Upper lobe of right lung (tissue), 1 donor: ENCODE measurements around the gene KIAA0586. TPM values are rescaled to one million over a fixed set of nuclear protein-coding genes. Genes with fewer than 3 reads are reported as not detected.

Source experiments
- ATAC-seq: fragments of 200-7000 bp; cut with Tn5 transposase; one replicate; pipeline ENCODE4 v1.9.1; 2020; ENCODE audit warnings: mild to moderate bottlenecking, moderate library complexity
- DNase-seq: peaks from one replicate; pipeline ENCODE4 v3.0.0-alpha.2; 2020
- H3K27ac ChIP-seq: fragments of 200-600 bp; one replicate; pipeline ENCODE4 v1.8.0; 2022
- H3K27me3 ChIP-seq: fragments of 200-600 bp; one replicate; pipeline ENCODE4 v1.8.0; 2022; ENCODE audit warnings: mild to moderate bottlenecking
- H3K36me3 ChIP-seq: fragments of 200-600 bp; one replicate; pipeline ENCODE4 v1.8.0; 2022
- H3K4me1 ChIP-seq: fragments of 200-600 bp; one replicate; pipeline ENCODE4 v1.8.0; 2022
- H3K4me3 ChIP-seq: fragments of 200-600 bp; one replicate; pipeline ENCODE4 v1.8.0; 2022; ENCODE audit warnings: mild to moderate bottlenecking
- H3K9me3 ChIP-seq: fragments of 200-600 bp; one replicate; pipeline ENCODE4 v1.8.0; 2022
- CTCF ChIP-seq: fragments of 200-600 bp; IDR thresholded peaks from one replicate; pipeline ENCODE4 v1.8.0; 2022; ENCODE audit warnings: antibody characterized with exemption
- intact Hi-C: fragments of 100-400 bp; cut with DNase I; formaldehyde crosslinking; loops from one replicate; pipeline ENCODE4 v1.11.0; 2022
- total RNA-seq: library from RNA; stranded (reverse); fragmentation: NEBNext Ultra II Directional; extraction: Animal tissue kit (Norgen Biotek cat#: 25700); gene quantifications from one replicate; pipeline ENCODE4 v1.2.1, GENCODE V29; 2021
- donor health status: DM: no; HTN: yes; CAD: no; lungs with severe emphysema.

Gene KIAA0586
- total RNA-seq, 1 donor from 2014 or later: 16.3 TPM

GRCh38 chr14:58599707-58600106 lies 172.2 kb downstream of the KIAA0586 start:
- DNase-seq: no peak
- intact Hi-C loops: no loop called here
- no peak for ATAC-seq
- Histone ChIP-seq H3K36me3 (no peaks in the 10 kb centered on the region), H3K27me3 (no peaks in the 10 kb centered on the region), H3K4me3 (no peak overlapping the region), H3K4me1 (no peaks in the 10 kb centered on the region), H3K9me3 (no peaks in the 10 kb centered on the region), H3K27ac (no peak overlapping the region)
- TF ChIP-seq CTCF: no peak

Other genes with a start within 250 kb of the KIAA0586 start
- 61.7 TPM for gene ACTR10, start 227.6 kb upstream of the KIAA0586 start, total RNA-seq
- 146 TPM for gene PSMA3, start 182.9 kb upstream of the KIAA0586 start, total RNA-seq
- gene ARID4A, start 129.2 kb upstream of the KIAA0586 start, total RNA-seq: 37.0 TPM
- not detected for gene TOMM20L, start 31.8 kb upstream of the KIAA0586 start, total RNA-seq
- 24.9 TPM for gene TIMM9, start 188 bp upstream of the KIAA0586 start, total RNA-seq
- gene DACT1, start 210.2 kb downstream of the KIAA0586 start, total RNA-seq: 5.2 TPM